ENCODE results near the gene STXBP2.
A peak's percentile ranks its signal among the peaks of the same experiment; 100 is the strongest.

STXBP2 gene

DNA sequence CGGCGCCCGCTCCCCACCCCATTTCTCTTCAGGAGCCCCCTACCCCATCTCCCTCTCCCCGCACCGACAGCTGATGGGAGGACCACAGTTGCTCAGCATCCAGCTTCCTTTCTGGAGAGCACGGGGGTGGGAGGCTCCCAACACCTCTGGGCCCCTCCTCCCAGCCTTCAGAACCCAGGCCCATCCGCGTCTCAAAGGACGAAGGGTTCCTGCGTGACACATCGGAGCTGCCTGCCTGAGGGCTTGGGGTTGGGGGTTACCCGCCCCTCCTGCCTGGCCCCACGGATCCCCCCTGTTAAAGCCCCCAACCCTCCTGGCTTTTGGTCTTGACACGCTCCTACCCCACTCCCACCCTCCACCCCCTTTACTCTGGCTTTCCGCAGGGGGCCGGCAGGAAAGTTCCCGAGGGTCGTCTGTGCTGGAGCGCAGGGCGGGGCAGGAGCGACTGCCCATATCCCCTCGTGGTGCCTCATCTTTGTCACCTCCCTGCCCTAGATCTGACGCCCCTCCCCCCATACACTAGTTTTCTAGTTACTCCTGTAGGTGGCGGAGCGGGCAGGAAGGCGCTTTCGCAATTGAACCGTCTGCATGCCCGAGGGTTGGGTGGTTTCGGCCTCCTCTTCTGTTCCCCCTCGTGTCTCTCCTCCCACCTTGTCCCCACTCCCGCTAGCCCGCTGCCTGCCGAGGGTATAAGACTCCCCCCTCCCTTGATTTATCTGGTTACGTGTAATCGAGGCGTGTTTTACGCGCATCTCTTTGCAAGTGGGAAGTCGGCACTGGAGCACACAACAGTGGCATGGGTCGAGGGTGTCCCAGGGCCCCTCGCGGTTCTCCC, 44.6 kb downstream of the STXBP2 start:
- DNase-seq: peak; percentile 81

DNA sequence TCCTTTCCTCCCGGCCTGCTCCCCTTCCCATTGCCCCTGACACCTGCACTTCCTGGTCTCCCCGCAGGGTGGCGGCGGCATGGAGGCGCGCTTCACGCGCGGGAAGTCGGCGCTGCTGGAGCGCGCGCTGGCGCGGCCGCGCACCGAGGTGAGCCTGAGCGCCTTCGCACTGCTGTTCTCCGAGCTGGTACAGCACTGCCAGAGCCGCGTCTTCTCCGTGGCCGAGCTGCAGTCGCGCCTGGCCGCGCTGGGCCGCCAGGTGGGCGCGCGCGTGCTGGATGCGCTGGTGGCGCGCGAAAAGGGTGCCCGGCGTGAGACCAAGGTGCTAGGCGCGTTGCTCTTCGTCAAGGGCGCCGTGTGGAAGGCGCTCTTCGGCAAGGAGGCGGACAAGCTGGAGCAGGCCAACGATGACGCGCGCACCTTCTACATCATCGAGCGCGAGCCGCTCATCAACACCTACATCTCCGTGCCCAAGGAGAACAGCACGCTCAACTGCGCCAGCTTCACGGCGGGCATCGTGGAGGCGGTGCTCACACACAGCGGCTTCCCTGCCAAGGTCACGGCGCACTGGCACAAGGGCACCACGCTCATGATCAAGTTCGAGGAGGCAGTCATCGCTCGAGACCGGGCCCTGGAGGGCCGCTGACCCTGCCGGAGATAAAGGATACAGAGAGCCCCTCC, 45.4 kb downstream of the STXBP2 start:
- peak; percentile 11 for DNase-seq

DNA sequence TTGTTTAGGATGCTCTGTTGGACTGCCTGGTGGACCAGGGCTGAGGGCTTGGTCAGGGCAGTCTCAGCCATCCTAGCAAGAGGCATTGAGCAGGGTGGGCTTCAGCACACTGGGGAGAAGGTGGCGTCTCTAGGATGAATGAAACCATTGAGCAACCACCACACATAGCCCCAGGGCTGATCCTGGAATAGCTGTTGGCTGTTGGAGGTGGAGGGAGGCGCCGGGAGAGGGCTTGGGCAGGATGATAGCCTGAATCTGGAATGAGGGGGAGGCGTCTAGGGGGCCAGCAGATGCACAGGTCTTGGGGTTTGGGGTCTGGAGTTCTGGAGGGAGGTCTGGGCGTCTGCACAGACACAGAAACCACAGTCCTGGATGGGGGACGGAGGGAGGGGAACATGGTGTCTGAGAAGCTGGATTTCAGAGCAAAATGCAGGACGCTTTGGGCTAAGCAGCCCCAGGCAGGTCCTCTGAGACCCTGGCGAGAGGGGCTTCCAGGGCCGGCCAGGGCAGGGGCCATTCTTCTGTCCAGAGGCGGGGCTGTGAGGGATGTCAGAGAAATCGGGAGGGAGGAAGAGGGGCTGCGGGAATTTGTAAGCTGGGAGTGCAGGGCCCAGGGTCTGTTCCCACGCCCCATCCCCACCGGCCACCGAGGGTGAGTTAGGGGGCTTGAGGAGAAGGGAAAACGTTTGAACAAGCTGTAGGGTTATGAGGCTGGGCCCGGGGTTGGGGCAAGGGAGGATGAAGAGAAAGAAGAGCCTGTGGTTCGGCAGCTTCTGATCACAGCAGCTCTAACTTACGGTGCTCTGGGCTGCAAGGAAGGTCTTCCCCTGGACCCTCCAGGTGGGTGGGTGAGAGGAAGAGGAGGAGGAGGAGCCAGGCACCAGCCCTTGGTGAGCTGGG, 48.9 kb downstream of the STXBP2 start:
- DNase-seq: no peak

DNA sequence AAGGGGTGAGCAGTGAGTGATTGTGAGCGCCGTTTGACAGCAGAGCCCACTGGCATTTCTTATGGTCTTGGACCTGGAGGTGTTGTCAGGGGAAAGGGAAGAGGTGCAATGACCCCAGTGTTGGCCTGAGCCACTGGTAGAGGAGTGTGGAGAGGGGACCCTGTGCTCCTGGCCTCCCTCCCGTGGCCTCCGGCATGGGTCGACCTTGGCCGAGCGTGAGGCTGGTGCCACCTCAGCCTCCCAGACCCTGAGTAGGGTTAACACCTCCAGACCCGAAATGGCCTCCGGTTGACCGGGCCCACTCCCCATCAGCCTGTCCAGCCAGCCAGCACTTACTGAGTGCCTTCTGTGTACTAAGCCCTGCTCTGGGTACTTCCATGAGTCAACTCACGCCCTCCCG, 50.3 kb downstream of the STXBP2 start:
- DNase-seq: no peak

DNA sequence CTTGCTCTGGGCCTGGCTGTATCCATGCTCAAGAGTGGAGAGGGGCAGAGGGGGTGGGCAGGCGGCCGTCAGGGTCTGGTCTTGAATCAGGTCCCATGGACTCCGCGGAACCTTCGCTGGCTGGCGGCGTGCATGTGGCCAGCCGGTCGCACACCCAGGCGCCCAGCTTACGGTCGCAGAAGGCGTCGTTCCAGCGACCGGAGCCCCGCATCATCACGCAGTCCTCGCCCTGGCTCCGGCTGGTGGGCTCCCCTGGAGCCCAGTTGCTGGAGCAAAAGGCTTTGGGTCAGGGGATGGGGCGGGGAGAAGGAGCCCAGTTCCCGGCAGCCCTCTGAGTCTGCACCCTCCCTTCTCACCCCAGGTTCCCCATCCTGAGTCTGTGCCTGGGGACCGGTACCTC, 52.3 kb downstream of the STXBP2 start:
- DNase-seq: no peak

DNA sequence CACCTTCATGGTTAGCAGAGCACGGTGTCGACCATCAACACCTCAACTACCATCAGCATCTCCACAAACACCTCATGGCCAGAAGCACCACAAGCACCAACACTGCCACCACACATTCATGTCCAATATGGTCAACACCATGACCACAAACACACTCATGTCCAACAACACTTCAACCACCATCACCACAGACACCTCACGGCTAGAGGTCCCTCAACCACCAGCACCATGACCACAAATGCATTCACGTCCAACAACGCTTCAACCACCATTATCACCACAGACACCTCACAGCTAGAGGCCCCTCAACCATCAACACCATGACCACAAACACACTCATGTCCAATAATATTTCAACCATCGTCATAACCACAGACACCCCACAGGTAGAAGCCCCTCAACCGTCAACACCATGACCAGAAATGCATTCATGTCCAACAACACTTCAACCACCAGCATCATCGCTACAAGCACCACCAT, 53.9 kb downstream of the STXBP2 start:
- DNase-seq: no peak

DNA sequence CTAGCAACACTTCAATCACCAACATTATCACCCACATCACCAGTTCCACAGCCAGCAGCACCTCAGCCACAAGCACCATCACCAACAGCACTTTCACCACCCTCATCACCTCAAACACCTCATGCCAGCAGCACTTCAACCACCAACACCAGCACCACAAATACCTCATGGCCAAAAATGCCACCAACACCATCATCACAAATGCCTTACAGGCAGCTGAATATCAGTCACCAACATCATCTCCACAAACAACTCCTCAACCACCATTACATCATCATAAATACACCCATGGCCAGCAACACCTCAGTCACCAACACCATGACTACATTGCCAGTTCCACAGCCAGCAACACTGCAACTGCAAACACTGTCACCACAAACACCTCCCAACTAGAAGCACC, 54.6 kb downstream of the STXBP2 start:
- DNase-seq: no peak

DNA sequence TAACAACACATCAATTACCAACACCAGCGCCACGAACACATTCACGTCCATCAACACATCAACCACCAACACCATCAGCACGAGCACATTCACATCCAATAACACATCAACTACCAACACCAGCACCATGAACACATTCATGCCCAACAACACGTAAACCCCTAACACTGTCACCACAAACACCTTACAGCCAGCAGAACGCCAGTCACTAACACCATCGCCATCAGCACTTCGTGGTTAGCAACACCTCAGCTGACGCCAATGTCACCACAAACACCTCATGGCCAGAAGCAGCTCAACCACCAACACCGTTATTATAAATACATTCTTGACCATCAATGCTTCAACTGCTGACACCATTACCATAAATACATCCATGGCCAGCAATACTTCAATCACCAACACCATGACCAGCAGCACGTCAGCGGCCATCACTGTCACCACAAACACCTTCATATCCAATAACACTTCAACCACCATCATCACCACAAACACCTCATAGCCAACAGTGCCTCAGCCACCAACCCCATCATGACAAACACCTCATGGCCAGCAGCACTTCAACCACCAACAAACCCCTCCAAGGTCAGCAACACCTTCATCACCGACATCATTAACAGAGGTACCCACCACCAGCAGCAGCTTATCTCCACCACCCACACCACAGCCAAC, 55.6 kb downstream of the STXBP2 start:
- no peak for DNase-seq

DNA sequence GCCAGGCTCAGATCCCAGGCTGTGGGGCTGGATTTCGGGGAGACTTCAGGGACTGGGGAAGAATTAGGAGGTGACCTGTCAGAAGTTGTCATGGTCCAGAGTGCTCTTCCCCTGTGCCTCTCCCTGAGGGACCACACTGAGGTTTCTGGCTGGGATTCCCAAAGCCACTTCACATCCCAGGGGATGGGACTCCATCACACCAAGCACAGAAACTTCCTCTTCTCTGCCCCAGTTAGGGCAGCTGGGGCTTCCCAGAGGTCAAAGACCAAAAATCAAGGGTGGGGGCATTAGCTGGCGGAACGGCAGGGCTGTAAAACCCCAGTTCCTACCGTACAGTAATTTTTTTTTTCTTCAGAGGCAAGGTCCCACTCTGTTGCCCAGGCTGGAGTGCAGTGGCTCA, 57.6 kb downstream of the STXBP2 start:
- DNase-seq: no peak
